ENCODE measurements around the gene TRANK1. TPM values are rescaled to one million over a fixed set of nuclear protein-coding genes. Genes with fewer than 3 reads are reported as not detected.

TRANK1 gene
- total RNA-seq, 1 donor from 2014 or later, result 22.1 TPM

- DNase-seq (ENCODE audit: low spot score) (no peak), ATAC-seq (peak; percentile 71)
- intact Hi-C loops (cut with DNase I), result no loop called here
These were observed 157.6 kb downstream of the TRANK1 start for GRCh38 chr3:36786921-36787890.

- intact Hi-C loops (cut with DNase I), result no loop called here
- no peak for ATAC-seq
- no peak for DNase-seq (ENCODE audit: low spot score)
These were observed 160.7 kb downstream of the TRANK1 start for GRCh38 chr3:36784138-36784635.

GRCh38 chr3:36777424-36778218 is 167.2 kb downstream of the TRANK1 start:
- ATAC-seq (no peak), DNase-seq (ENCODE audit: low spot score) (no peak)
- intact Hi-C loops (cut with DNase I), result no loop called here

Other genes with a start within 250 kb of the TRANK1 start
- gene DCLK3, start 180.5 kb downstream of the TRANK1 start, total RNA-seq, result 57.7 TPM
- 30.6 TPM for gene EPM2AIP1, start 48.1 kb upstream of the TRANK1 start, total RNA-seq
- 31.3 TPM for gene MLH1, start 48.5 kb upstream of the TRANK1 start, total RNA-seq
- 60.1 TPM for gene LRRFIP2, start 229.5 kb upstream of the TRANK1 start, total RNA-seq